GM18505 (cell line): ENCODE data around the gene TBC1D4.
A peak's percentile ranks its signal among the peaks of the same experiment; 100 is the strongest.

Experiments used
- ATAC-seq: cut with Tn5 transposase; IDR thresholded peaks from one replicate; pipeline ENCODE4 v1.9.1; 2021; ENCODE audit not compliant: unreplicated experiment
- POLR2A ChIP-seq: IDR thresholded peaks from 4 replicates; pipeline ENCODE4 v1.6.1; 2011; ENCODE audit warnings: borderline replicate concordance; ENCODE audit not compliant: insufficient read depth, insufficient read length; ENCODE audit errors: extremely low read depth

Gene TBC1D4

GRCh38 chr13:75506018-75506417, 24.0 kb upstream of the TBC1D4 start:
- ATAC-seq: no peak
- TF ChIP-seq POLR2A: no peak

- ATAC-seq: no peak
- TF ChIP-seq POLR2A: no peak
Measured at GRCh38 chr13:75505327-75505726, 23.4 kb upstream of the TBC1D4 start.

DNA sequence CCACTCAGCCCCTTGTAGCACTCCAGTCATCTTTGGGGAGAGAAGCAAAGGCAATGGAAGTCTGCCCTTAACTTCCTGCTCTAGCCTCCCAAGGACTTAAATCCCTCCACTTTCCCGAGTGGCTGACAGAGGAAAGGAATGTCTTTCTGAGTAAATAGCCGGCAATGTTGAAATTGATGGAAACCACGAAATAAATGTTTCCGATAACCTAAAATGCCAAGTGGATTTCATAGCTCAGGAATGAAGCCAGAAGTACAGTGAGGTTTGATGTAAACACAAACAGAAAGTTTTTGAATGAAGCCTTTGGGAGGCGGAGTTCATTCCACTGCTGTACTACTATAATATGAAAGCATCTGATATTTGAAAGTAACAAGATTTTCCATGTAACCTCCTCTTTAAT, 14.0 kb upstream of the TBC1D4 start:
- no peak for ATAC-seq
- no peak for TF ChIP-seq POLR2A

DNA sequence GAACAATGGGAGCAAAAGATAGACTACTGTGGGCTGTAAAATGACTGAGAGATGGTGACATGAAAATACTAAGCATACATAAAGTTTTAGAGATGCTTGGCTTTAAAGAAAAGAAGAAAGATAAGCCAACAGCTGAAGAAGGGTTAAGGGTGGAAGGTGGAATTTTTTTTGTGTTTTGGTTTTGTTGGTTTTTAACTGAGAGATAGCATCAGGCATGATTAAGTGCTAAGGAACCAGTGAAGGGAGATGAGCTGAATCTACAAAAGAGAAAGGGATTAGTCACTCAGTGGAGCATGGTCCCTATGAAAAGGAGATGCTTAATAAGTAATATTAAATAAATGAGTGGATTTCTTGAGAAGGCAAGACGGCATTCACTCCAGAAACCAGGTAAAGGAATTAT, 12.5 kb upstream of the TBC1D4 start:
- TF ChIP-seq POLR2A: no peak
- no peak for ATAC-seq

DNA sequence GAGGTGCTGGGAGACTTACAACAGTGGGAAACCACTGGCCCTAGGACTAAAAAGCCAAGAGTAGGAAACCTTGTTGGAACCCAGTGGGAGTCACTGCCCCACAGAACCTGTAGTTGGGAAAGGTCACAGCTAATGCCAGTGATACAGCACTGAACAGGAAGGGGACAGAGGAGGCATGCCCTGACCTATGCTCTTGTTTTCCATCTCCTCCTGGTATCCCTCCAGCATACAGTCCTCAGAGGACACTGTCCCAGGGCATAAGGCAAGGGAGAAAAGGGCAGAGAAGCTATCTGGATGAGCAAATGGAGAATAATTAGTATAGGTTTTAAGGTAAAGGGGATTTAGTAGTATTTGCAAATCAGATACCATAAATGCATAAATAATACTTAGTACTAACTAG, 11.2 kb upstream of the TBC1D4 start:
- no peak for ATAC-seq
- no peak for TF ChIP-seq POLR2A

GRCh38 chr13:75492389-75492788, 10.4 kb upstream of the TBC1D4 start:
- no peak for ATAC-seq
- TF ChIP-seq POLR2A: no peak

DNA sequence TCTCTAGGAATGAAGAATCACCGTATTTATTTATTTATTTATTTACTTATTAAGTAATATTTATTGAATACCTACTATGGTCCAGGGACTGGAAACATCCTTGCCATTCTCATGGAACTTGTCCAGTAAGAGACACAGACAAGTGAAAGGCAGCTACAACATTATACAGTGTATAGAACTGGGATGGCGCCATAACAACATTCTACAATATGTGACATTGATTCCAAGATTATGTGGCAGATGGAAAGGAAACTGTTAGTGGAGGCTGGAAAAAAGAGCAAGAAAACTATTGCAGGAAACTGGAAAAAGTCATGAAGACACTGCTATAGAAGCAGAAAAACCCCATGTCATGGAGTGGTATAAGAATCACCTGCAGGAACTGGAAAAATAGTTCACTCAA, 9.4 kb upstream of the TBC1D4 start:
- TF ChIP-seq POLR2A: no peak
- ATAC-seq: no peak

DNA sequence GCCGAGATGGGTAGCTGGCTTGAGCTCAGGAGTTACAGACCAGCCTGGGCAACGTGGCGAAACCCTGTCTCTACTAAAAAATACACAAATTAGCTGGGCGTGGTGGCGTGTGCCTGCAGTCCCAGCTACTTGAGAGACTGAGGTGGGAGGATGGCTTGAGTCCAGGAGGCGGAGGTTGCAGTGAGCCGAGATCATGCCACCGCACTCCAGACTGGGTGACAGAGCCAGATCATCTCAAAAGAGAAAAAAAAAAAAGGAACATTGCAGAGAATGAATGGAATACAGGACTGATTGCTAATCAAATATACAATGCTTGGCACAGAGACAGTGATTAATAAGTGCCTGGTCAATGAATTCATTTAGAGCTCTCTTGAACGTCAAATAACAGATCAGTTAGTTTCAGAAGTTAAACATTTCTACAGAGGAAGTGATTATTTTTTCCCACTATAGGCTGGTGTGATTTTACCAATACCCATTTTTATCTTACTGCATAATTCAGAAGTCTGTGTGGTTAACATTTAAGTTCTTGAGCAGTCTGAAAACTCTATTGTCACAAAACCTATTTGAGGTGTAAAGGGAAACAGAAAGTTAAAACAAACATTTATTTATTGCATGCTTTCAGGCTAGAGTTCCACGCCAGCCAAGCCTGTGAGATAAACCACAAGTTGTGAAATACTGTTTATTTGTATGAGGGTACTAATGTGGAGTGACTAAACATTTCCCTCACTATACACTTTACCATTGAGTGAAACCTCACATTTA, 7.7 kb upstream of the TBC1D4 start:
- TF ChIP-seq POLR2A: no peak
- peak; percentile 85 for ATAC-seq

DNA sequence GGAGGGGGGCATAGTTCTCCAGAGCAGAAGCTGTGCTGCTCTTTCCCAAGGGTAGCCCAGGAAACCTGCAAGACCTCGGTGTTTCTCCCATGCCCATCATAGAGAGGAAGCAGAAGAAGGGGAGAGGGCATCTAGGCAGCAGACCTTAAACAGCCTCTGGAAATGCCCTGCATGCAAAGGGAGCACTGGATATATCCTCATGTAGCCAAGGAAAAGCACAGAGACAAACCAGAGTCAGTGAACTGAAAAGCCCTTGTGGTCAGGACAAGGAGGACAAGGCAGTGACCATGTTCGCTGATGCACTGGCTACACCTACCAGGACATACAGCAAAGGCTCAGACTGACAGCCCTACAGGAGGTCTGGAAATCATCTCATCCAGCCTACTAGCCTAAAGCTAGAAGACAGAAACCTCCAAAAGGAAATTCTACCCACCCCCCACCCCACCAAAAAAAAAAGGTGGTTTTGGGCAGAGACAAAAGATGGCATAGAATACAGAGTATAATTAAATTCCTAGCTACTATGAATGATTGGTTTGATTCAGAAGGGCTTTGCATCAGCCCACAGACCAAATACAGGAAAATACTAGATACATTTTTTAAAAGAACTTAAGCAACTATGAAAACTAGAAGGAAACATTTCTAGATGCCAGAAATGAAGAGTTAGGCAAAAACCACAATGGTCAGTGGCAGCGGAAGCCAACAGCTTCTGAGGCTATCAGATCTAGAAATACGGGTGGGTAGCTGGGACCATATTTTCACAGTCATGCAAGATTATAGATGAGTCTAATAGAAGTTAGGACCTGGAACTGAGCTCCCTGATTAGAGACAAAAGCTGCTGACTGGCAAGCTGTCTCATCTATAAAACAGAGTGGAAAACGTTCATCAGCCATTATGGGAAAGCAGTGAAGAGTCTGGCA, 4.4 kb upstream of the TBC1D4 start:
- ATAC-seq: no peak
- TF ChIP-seq POLR2A: no peak

DNA sequence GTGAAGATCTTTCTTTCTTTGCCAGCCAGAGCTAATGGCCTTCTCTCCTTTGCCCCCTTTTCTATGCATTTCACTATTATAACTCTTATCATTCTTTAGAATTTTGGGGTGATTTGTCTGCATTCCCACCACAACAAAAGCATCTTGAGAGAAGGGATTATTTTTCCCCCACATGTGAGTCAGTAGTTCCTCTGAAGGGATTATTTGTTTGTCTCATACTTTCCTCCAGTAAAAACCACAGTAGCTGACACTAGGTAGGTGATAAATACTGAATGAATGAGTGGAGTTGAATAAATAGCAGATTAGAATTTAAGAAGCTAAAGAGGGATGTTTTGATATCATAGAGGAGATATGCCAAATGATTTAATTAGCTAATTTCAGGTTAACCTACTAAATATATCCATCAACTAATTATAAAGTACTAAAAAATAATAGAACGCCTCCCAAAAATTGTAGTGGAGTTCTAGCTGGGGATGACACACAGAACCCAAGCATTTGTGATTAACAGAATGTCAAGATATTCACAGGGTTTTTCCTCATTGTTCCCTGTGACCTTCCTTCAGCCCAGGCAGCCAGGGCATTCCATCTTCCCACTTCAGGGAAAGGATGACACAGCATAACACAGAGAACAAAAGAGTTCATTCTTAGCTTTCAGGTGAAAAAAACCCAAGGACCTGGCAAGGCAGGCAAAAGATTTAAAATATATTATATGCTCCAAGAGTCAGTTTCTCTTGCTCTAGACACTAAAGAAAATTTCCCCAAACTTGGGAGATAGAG, 3.5 kb upstream of the TBC1D4 start:
- ATAC-seq: no peak
- TF ChIP-seq POLR2A: no peak

DNA sequence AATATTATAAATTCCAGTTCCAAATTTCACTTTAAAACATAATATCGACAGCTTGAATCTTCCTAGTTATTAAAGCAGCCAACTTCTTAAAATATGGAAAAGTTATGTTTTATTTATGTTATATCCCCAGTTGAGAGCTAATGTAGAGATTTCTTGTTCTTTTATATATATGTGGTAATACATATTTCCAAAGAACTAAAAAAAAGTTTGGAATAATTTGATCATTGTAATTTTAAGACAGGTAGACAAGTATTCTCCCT, 781 bp upstream of the TBC1D4 start:
- no peak for TF ChIP-seq POLR2A
- no peak for ATAC-seq

- peak; percentile 33 for ATAC-seq
- TF ChIP-seq POLR2A: peak; percentile 3
Measured at GRCh38 chr13:75481176-75482069, 546 bp downstream of the TBC1D4 start.
